Neural cell (in vitro differentiated cells): ENCODE data around the gene ALDH1A3. TPM values are rescaled to one million over a fixed set of nuclear protein-coding genes. Genes with fewer than 3 reads are reported as not detected.

Experiments used
- H2AFZ ChIP-seq: fragments of 200-600, 300-800 bp; sonication (generic), shearing (Covaris generic); 2 replicates; pipeline ENCODE4 v1.6.0; 2014; ENCODE audit warnings: low read depth, mild to moderate bottlenecking, antibody characterized with exemption, low read length, moderate library complexity
- H3F3A ChIP-seq: fragments of 200-600 bp; shearing (Covaris generic); 2 replicates; pipeline ENCODE4 v1.6.1; 2016; ENCODE audit warnings: mild to moderate bottlenecking, moderate library complexity, mixed read lengths, antibody characterized with exemption, low read length; ENCODE audit not compliant: insufficient read depth, poor library complexity, severe bottlenecking
- H3K27ac ChIP-seq: fragments of 200-600, 300-800 bp; sonication (generic), shearing (Covaris generic); 2 replicates; pipeline ENCODE4 v1.5.1; 2014; ENCODE audit warnings: mild to moderate bottlenecking, low read length, moderate library complexity
- H3K27me3 ChIP-seq: fragments of 300-800, 200-600 bp; sonication (generic), shearing (Covaris generic); 2 replicates; pipeline ENCODE4 v1.6.0; 2014; ENCODE audit warnings: mild to moderate bottlenecking, low read depth, low read length, moderate library complexity; ENCODE audit not compliant: insufficient read depth
- H3K36me3 ChIP-seq: fragments of 300-800, 200-600 bp; sonication (generic), shearing (Covaris generic); 2 replicates; pipeline ENCODE4 v1.5.1; 2014; ENCODE audit warnings: mild to moderate bottlenecking, antibody characterized with exemption, low read length, moderate library complexity; ENCODE audit not compliant: insufficient read depth
- H3K4me2 ChIP-seq: fragments of 300-800, 200-600 bp; sonication (generic), shearing (Covaris generic); 2 replicates; pipeline ENCODE4 v1.6.0; 2014; ENCODE audit warnings: mild to moderate bottlenecking, low read length
- H3K4me3 ChIP-seq: fragments of 300-800, 200-600 bp; sonication (generic), shearing (Covaris generic); 2 replicates; pipeline ENCODE4 v1.5.1; 2014; ENCODE audit warnings: mild to moderate bottlenecking, low read length, moderate library complexity
- H3K79me2 ChIP-seq: fragments of 200-600 bp; shearing (Covaris generic); replicated peaks from 2 replicates; pipeline ENCODE4 v1.6.0; 2014; ENCODE audit warnings: mild to moderate bottlenecking, low read length, moderate library complexity; ENCODE audit not compliant: insufficient read depth
- H3K9ac ChIP-seq: fragments of 300-800, 200-600 bp; sonication (generic), shearing (Covaris generic); 2 replicates; pipeline ENCODE4 v1.6.1; 2016; ENCODE audit warnings: mild to moderate bottlenecking, low read length, mixed read lengths
- H3K9me2 ChIP-seq: fragments of 200-600 bp; shearing (Covaris generic); 2 replicates; pipeline ENCODE4 v1.6.1; 2016; ENCODE audit warnings: mild to moderate bottlenecking, low read length, mixed read lengths; ENCODE audit not compliant: insufficient read depth
- H3K9me3 ChIP-seq: fragments of 200-600, 300-800 bp; sonication (generic), shearing (Covaris generic); 2 replicates; pipeline ENCODE4 v1.6.1; 2016; ENCODE audit warnings: mild to moderate bottlenecking, mixed run types, low read length, moderate library complexity, mixed read lengths
- H4K20me1 ChIP-seq: fragments of 200-600 bp; shearing (Covaris generic); 2 replicates; pipeline ENCODE4 v1.6.1; 2016; ENCODE audit warnings: mild to moderate bottlenecking, mixed run types; ENCODE audit not compliant: insufficient read depth
- EP300 ChIP-seq: fragments of 450-650 bp; conservative IDR thresholded peaks from 2 replicates; pipeline ENCODE4 v1.6.1; 2014; ENCODE audit warnings: antibody characterized with exemption, mild to moderate bottlenecking, moderate library complexity; ENCODE audit not compliant: poor library complexity, severe bottlenecking
- EZH2 ChIP-seq: fragments of 200-600, 300-800 bp; shearing (Covaris generic), sonication (generic); IDR thresholded peaks from 2 replicates; pipeline ENCODE4 v1.6.1; 2014; ENCODE audit warnings: antibody characterized with exemption, low read length, borderline replicate concordance, mild to moderate bottlenecking; ENCODE audit not compliant: insufficient read depth, poor library complexity, severe bottlenecking
- MXI1 ChIP-seq: fragments of 450-650 bp; conservative IDR thresholded peaks from 2 replicates; pipeline ENCODE4 v1.6.1; 2014; ENCODE audit warnings: antibody characterized with exemption, mild to moderate bottlenecking; ENCODE audit not compliant: poor library complexity, severe bottlenecking
- POLR2AphosphoS5 ChIP-seq: IDR thresholded peaks from 2 replicates; pipeline ENCODE4 v1.6.1; 2012
- RAD21 ChIP-seq: fragments of 450-650 bp; conservative IDR thresholded peaks from 2 replicates; pipeline ENCODE4 v1.6.1; 2014; ENCODE audit warnings: antibody characterized with exemption, mild to moderate bottlenecking, moderate library complexity
- SMC3 ChIP-seq: fragments of 450-650 bp; conservative IDR thresholded peaks from 2 replicates; pipeline ENCODE4 v1.6.1; 2014; ENCODE audit warnings: antibody characterized with exemption, mild to moderate bottlenecking, moderate library complexity; ENCODE audit not compliant: poor library complexity
- TAF1 ChIP-seq: IDR thresholded peaks from 2 replicates; pipeline ENCODE4 v1.6.1; 2012; ENCODE audit warnings: low read depth
- polyA plus RNA-seq: library from polyadenylated mRNA; depleted of rRNA; stranded (reverse); fragments of >200 nt; gene quantifications from 2 replicates; pipeline ENCODE4 v1.2.3, GENCODE V29; 2014
- TF ChIP-seq, protein P1 (sequence below): fragments of 450-650 bp; IDR thresholded peaks from 2 replicates; pipeline ENCODE4 v1.5.1; 2014; ENCODE audit warnings: antibody characterized with exemption, mild to moderate bottlenecking, moderate library complexity; ENCODE audit not compliant: poor library complexity, severe bottlenecking
- TF ChIP-seq, protein P2 (sequence below): IDR thresholded peaks from 2 replicates; pipeline ENCODE4 v1.6.1; 2012; ENCODE audit warnings: borderline replicate concordance

ALDH1A3 gene
- polyA plus RNA-seq, 1 donor from 2014 or later, result 0.06 TPM

DNA sequence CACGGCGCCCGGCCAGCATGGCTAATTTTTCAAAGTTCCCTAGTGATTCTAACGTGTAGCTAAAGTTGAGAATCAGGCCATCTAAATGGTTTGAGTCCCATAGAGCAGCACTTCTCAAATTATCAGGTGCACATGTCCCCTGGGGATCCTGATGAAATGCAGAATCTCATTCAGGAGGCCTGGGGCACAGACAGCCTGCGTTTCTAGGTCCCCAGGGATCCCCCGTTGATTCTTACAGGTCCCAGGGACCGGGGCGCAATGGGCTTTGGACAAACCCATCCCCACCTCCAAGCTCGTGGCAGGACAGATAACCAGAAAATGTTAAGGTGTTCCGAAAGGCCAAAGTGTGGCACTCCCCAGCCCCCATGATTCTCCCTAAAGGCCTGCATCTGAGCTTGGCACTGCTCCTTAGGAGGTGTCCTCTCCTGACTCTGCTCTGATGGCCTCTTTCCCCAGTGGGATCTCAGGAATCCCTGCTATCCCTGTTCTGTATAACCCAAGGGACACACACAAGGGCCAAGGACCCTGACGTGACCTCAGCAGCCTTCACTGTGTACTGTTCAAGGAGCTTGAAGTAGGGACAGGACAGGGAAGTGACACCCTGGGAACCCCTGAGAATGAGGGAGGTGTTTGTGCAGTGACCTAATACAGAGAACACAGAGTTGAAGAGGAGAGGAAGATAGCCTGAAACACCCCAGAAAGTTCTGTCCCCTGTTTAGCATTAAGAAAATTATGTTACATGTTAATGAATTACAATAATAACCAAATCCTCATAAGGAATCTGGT, 47.5 kb downstream of the ALDH1A3 start:
- Histone ChIP-seq H3K36me3 (no peaks in the 10 kb centered on the region), H3K27me3 (peaks cover 32% of the 10 kb centered on the region), H3F3A (no peaks in the 10 kb centered on the region), H3K4me3 (no peak overlapping the region), H3K9me3 (no peaks in the 10 kb centered on the region), H3K27ac (no peak overlapping the region), H3K79me2 (no peaks in the 10 kb centered on the region), H2AFZ (no peak overlapping the region), H3K9ac (no peak overlapping the region), H3K9me2 (no peaks in the 10 kb centered on the region), H4K20me1 (no peaks in the 10 kb centered on the region), H3K4me2 (no peak overlapping the region)
- TF ChIP-seq, protein P1, sequence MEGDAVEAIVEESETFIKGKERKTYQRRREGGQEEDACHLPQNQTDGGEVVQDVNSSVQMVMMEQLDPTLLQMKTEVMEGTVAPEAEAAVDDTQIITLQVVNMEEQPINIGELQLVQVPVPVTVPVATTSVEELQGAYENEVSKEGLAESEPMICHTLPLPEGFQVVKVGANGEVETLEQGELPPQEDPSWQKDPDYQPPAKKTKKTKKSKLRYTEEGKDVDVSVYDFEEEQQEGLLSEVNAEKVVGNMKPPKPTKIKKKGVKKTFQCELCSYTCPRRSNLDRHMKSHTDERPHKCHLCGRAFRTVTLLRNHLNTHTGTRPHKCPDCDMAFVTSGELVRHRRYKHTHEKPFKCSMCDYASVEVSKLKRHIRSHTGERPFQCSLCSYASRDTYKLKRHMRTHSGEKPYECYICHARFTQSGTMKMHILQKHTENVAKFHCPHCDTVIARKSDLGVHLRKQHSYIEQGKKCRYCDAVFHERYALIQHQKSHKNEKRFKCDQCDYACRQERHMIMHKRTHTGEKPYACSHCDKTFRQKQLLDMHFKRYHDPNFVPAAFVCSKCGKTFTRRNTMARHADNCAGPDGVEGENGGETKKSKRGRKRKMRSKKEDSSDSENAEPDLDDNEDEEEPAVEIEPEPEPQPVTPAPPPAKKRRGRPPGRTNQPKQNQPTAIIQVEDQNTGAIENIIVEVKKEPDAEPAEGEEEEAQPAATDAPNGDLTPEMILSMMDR, result no peak
- TF ChIP-seq SMC3 (no peak), EP300 (no peak), MXI1 (no peak), POLR2AphosphoS5 (no peak)
- TF ChIP-seq, protein P2, sequence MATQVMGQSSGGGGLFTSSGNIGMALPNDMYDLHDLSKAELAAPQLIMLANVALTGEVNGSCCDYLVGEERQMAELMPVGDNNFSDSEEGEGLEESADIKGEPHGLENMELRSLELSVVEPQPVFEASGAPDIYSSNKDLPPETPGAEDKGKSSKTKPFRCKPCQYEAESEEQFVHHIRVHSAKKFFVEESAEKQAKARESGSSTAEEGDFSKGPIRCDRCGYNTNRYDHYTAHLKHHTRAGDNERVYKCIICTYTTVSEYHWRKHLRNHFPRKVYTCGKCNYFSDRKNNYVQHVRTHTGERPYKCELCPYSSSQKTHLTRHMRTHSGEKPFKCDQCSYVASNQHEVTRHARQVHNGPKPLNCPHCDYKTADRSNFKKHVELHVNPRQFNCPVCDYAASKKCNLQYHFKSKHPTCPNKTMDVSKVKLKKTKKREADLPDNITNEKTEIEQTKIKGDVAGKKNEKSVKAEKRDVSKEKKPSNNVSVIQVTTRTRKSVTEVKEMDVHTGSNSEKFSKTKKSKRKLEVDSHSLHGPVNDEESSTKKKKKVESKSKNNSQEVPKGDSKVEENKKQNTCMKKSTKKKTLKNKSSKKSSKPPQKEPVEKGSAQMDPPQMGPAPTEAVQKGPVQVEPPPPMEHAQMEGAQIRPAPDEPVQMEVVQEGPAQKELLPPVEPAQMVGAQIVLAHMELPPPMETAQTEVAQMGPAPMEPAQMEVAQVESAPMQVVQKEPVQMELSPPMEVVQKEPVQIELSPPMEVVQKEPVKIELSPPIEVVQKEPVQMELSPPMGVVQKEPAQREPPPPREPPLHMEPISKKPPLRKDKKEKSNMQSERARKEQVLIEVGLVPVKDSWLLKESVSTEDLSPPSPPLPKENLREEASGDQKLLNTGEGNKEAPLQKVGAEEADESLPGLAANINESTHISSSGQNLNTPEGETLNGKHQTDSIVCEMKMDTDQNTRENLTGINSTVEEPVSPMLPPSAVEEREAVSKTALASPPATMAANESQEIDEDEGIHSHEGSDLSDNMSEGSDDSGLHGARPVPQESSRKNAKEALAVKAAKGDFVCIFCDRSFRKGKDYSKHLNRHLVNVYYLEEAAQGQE, result no peak

DNA sequence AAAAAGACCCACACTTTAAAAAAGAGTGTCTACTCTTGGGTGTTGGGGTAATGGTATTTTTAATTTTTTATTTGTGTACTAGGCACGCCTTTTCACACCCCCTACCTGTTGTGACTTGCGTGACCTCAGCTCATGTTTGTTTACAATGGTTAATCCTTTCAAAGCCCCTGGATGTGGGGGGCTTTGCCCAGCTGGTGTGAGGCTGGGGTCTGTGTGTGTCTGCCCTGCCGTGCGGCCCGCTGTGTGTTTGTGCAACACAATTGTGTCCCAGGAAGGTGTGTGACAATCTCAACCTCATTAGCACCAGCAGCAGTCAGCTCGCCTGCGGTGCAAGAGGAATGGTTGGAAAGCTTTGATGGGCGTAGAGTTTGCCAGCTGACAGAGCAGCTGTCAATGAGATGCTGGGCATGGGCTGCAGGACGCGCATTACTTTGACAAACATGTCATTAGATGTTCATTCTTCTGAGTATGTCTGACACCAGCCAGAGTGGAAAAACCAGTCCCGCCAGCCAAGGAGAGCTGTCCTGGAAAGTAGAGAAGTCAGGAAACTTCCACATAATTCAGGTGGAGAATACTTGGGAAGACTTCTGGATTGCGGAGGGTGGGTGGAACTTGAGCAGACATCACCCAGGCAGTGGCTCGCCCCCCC, 49.1 kb downstream of the ALDH1A3 start:
- Histone ChIP-seq H2AFZ (no peak overlapping the region), H3K79me2 (no peaks in the 10 kb centered on the region), H3K27me3 (peaks cover 20% of the 10 kb centered on the region), H3K36me3 (no peaks in the 10 kb centered on the region), H3K27ac (no peak overlapping the region), H3K4me2 (no peak overlapping the region), H3K9me3 (no peaks in the 10 kb centered on the region), H3F3A (no peaks in the 10 kb centered on the region), H3K9ac (no peak overlapping the region), H4K20me1 (no peaks in the 10 kb centered on the region), H3K9me2 (no peaks in the 10 kb centered on the region), H3K4me3 (no peak overlapping the region)
- TF ChIP-seq, protein P1, result no peak
- no peak for TF ChIP-seq EZH2
- no peak for TF ChIP-seq EP300
- no peak for TF ChIP-seq MXI1
- TF ChIP-seq TAF1, result no peak
- TF ChIP-seq, protein P2, result no peak
- no peak for TF ChIP-seq POLR2AphosphoS5
- no peak for TF ChIP-seq SMC3
- no peak for TF ChIP-seq RAD21
